Suprapubic skin (tissue), 3 donors: ENCODE data around the gene PAK6.

ENCODE experiments used
- CTCF ChIP-seq, 2 donors: fragments of 200-600 bp in 1 of 2; fragments of 450-650 bp in 1 of 2; sonication (generic) in 1 of 2; IDR thresholded peaks; one replicate each; pipeline ENCODE4 v1.5.1; 2016 to 2019; ENCODE audit warnings: antibody characterized with exemption in 2 of 2, mild to moderate bottlenecking in 1 of 2, moderate library complexity in 1 of 2
- POLR2A ChIP-seq, 2 donors: fragments of 450-650 bp; IDR thresholded peaks; one replicate each; pipeline ENCODE4 v1.6.1; 2017; ENCODE audit warnings: antibody characterized with exemption in 2 of 2, mild to moderate bottlenecking in 2 of 2, moderate library complexity in 2 of 2

- TF ChIP-seq POLR2A (IDR thresholded peaks at IDR 0.05): no peak
- TF ChIP-seq CTCF (IDR thresholded peaks at IDR 0.05): no peak
Measured at GRCh38 chr15:40249477-40250303, 10.8 kb downstream of the PAK6 start.
